ENCODE measurements around the gene C21orf91.
"Not testable (repeated sequence)": the region's sequence is repeated elsewhere in the genome, so short reads cannot be mapped to it uniquely, and the experiment has no call there.

Gene C21orf91

DNA sequence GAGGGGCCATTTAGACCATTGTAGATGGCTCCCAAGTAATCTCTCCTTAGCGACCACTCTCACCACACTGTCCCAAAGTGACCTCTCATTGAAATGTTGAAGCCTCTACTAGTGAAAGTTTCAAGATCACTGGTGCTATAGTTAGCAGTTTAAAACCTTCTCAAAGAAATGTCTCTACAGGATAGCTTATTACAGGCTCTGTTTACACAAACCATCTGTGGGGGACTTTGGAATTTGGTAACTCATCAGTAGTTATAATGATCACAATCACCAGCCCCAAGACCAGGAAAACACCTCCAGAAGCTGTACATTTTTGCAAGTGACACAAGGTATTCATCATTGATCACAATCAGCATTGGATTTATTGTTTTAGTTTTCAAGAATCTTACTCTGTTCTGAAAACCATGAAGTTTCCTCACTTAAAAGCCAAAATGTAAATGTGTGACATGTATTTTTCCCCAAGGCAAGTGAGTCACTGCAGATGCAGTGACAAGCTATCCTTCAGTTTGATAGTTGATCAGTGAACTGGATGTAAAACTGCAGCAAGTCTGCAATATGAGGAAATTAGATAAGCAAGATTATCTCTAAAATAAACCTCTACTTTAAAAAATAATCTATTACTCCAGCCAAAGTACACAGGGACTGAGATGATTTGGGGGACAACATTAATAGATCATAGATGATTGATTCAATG is 41.9 kb downstream of the C21orf91 start:
- H3K4me1 ChIP-seq (ENCODE audit: control insufficient read depth, insufficient read depth, low read length), result peaks cover 17% of the 10 kb centered on the region; the same call in 1 of the 2 replicates
- H3K9ac ChIP-seq (ENCODE audit: low read depth, low read length), result no peak overlapping the region
- no peaks in the 10 kb centered on the region for H3K27me3 ChIP-seq (ENCODE audit: control insufficient read depth, insufficient read depth, low read length)

DNA sequence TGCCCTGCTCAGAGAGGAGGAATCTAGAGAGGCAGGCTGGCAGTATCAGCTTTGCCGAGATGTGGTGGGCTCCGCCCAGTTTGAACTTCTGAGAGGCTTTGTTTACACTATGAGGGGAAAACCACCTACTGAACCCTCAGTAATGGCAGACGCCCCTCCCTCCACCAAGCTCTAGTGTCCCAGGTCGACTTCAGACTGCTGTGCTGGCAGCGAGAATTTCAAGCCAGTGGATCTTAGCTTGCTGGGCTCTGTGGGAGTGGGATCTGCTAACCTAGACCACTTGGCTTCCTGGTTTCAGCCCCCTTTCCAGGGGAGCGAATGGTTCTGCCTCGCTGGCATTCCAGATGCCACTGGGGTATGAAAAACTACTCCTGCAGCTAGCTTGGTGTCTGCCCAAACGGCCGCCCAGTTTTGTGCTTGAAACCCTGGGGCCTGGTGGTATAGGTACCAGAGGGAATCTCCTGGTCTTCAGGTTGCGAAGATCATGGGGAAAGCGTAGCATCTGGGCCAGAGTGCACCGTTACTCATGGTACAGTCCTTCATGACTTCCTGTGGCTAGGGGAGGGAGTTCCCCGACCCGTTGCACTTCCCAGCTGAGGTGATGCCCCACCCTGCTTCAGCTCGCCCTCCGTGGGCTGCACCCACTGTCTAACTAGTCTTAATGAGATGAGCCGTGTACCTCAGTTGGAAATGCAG is 43.6 kb downstream of the C21orf91 start:
- no peak overlapping the region for H3K4me3 ChIP-seq (ENCODE audit: low read depth, low read length)
- H3K27ac ChIP-seq (ENCODE audit: low read depth, low read length), result no peak overlapping the region
- no peaks in the 10 kb centered on the region for H3K9me3 ChIP-seq (ENCODE audit: control insufficient read depth, insufficient read depth, low read length)
- H3K4me1 ChIP-seq (ENCODE audit: control insufficient read depth, insufficient read depth, low read length), result peaks cover under 1% of the 10 kb centered on the region; the same call in 1 of the 2 replicates
- H3K36me3 ChIP-seq (ENCODE audit: control insufficient read depth, insufficient read depth, low read length), result no peaks in the 10 kb centered on the region
- no peaks in the 10 kb centered on the region for H3K27me3 ChIP-seq (ENCODE audit: control insufficient read depth, insufficient read depth, low read length)
- H3K9ac ChIP-seq (ENCODE audit: low read depth, low read length), result no peak overlapping the region

More for the DNA sequence above, 41.9 kb downstream of the C21orf91 start:
- Histone ChIP-seq H3K36me3 (ENCODE audit: control insufficient read depth, insufficient read depth, low read length) (no peaks in the 10 kb centered on the region), H3K9me3 (ENCODE audit: control insufficient read depth, insufficient read depth, low read length) (no peaks in the 10 kb centered on the region), H3K4me3 (ENCODE audit: low read depth, low read length) (no peak overlapping the region), H3K27ac (ENCODE audit: low read depth, low read length) (no peak overlapping the region)

DNA sequence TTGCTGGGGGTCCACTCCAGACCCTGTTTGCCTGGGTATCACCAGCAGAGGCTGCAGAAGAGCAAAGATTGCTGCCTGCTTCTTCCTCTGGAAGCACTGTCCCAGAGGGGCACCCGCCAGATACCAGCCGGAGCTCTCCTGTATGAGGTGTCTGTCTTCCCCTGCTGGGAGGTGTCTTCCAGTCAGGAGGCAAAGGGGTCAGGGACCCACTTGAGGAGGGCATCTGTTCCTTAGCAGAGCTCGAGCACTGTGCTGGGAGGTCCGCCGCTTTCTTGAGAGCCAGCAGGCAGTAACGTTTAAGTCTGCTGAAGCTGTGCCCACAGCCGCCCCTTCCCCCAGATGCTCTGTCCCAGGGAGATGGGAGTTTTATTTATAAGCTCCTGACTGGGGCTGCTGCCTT is 44.1 kb downstream of the C21orf91 start:
- H3K9ac ChIP-seq (ENCODE audit: low read depth, low read length); H3K27ac ChIP-seq (ENCODE audit: low read depth, low read length); H3K4me1 ChIP-seq (ENCODE audit: control insufficient read depth, insufficient read depth, low read length); H3K4me3 ChIP-seq (ENCODE audit: low read depth, low read length); H3K27me3 ChIP-seq (ENCODE audit: control insufficient read depth, insufficient read depth, low read length); H3K36me3 ChIP-seq (ENCODE audit: control insufficient read depth, insufficient read depth, low read length); H3K9me3 ChIP-seq (ENCODE audit: control insufficient read depth, insufficient read depth, low read length): not testable (repeated sequence)

DNA sequence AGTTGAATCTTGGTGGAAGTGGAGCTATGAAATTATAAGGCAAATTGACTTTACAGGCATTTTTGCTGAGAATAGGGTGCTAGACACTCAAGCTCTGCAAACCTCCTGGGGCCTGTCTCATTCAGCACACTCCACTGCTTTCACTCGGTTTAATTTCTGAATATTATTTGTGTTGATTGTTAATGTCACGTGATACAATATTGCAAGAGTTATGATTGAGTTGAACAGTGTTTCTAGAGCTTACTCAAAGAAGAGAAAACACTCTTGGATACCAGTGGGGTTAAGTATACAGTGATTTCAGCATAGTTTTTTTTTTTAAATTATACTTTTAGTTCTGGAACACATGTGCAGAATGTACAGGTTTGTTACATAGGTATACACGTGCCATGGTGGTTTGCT is 49.7 kb downstream of the C21orf91 start:
- Histone ChIP-seq H3K27me3 (ENCODE audit: control insufficient read depth, insufficient read depth, low read length) (no peaks in the 10 kb centered on the region), H3K27ac (ENCODE audit: low read depth, low read length) (no peak overlapping the region), H3K36me3 (ENCODE audit: control insufficient read depth, insufficient read depth, low read length) (no peaks in the 10 kb centered on the region), H3K4me3 (ENCODE audit: low read depth, low read length) (no peak overlapping the region), H3K4me1 (ENCODE audit: control insufficient read depth, insufficient read depth, low read length) (no peaks in the 10 kb centered on the region), H3K9ac (ENCODE audit: low read depth, low read length) (no peak overlapping the region), H3K9me3 (ENCODE audit: control insufficient read depth, insufficient read depth, low read length) (no peaks in the 10 kb centered on the region)

DNA sequence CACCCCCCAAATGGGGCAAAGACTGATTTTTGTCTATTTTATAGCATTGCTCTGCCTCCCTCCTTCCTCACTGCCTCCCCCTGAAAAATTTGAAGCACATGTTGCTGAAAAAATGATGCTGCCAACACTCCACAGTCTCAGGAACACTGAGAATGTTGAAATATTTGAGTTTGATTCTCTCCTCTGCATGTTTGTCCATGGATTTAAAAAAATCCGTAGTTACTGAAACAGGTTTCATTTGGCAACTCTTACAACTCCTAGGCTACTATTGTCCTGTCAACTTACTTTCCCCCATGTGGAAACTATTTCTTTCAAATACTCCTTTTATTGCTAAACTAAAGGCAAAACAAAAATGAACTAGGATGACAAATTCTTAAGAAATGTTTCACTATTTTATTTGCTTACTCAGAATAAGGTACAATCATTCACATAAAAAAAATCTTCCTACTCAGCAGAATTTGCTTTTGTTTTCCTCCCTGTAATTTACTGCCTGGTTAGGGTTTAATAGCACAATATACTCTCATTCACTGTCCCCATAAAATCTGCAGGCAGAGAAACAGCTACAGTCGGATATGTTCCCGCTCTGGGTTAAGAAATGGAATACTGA is 50.2 kb downstream of the C21orf91 start:
- H3K36me3 ChIP-seq (ENCODE audit: control insufficient read depth, insufficient read depth, low read length), result no peaks in the 10 kb centered on the region
- H3K4me1 ChIP-seq (ENCODE audit: control insufficient read depth, insufficient read depth, low read length), result no peaks in the 10 kb centered on the region
- H3K27ac ChIP-seq (ENCODE audit: low read depth, low read length), result no peak overlapping the region
- no peaks in the 10 kb centered on the region for H3K27me3 ChIP-seq (ENCODE audit: control insufficient read depth, insufficient read depth, low read length)
- no peak overlapping the region for H3K9ac ChIP-seq (ENCODE audit: low read depth, low read length)
- no peaks in the 10 kb centered on the region for H3K9me3 ChIP-seq (ENCODE audit: control insufficient read depth, insufficient read depth, low read length)
- H3K4me3 ChIP-seq (ENCODE audit: low read depth, low read length), result no peak overlapping the region

DNA sequence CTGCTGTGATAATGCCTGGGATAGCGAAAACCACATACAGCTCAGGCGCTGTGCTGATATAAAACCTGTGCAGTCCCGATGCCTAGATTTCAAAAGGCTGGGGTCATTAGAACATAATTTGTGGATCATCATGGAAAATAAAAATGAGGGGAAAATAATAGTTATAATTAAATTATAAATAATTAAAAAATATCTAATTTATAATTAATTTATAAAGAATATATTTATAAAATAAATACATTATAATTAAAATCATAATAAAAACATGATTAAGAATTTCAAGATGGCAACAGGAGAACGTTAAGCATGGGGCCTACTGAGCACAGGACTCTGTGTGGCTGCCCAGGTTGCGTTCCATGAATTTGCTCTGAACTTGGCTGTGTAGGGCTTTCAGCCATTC is 53.9 kb downstream of the C21orf91 start:
- Histone ChIP-seq H3K27ac (ENCODE audit: low read depth, low read length) (no peak overlapping the region), H3K27me3 (ENCODE audit: control insufficient read depth, insufficient read depth, low read length) (no peaks in the 10 kb centered on the region), H3K9ac (ENCODE audit: low read depth, low read length) (no peak overlapping the region), H3K4me1 (ENCODE audit: control insufficient read depth, insufficient read depth, low read length) (no peaks in the 10 kb centered on the region), H3K4me3 (ENCODE audit: low read depth, low read length) (no peak overlapping the region), H3K9me3 (ENCODE audit: control insufficient read depth, insufficient read depth, low read length) (no peaks in the 10 kb centered on the region), H3K36me3 (ENCODE audit: control insufficient read depth, insufficient read depth, low read length) (no peaks in the 10 kb centered on the region)

DNA sequence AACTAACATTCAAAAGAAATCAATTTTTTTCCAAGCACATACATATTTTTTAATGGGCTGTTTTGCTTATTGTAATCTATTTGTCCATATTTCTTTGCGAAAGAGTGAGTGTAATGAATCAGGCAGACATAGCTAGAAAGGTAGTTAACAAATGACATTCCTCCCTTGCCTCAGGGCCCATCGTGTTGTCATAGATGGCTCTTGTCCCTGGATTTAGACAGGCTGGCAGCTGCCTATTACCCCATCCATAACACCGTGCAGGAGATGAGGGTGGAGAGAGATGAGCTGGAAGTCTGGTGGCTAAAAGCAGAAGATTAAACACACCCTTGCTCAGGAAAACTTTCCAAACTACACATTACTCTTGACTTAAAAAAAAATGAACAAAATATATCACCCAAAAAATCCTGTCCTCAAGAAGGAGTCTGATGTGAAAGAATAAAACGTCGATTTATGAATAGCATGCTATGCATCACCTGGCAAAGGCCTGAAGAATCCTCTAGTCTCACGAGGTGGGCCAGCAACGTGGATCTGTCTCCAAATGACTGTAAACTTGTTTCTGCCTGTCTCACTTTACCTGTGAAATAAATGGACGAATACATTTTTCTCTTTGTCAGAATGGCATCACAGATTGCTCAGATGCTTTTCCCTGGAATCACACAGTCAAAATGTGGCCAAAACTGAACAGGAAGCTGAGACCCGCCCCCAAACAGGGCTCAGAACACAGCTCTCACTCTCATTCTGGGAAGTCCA is 55.7 kb downstream of the C21orf91 start:
- H3K4me3 ChIP-seq (ENCODE audit: low read depth, low read length), result no peak overlapping the region
- H3K27me3 ChIP-seq (ENCODE audit: control insufficient read depth, insufficient read depth, low read length), result no peaks in the 10 kb centered on the region
- H3K4me1 ChIP-seq (ENCODE audit: control insufficient read depth, insufficient read depth, low read length), result no peaks in the 10 kb centered on the region
- no peaks in the 10 kb centered on the region for H3K36me3 ChIP-seq (ENCODE audit: control insufficient read depth, insufficient read depth, low read length)
- H3K9ac ChIP-seq (ENCODE audit: low read depth, low read length), result no peak overlapping the region
- H3K9me3 ChIP-seq (ENCODE audit: control insufficient read depth, insufficient read depth, low read length), result no peaks in the 10 kb centered on the region
- H3K27ac ChIP-seq (ENCODE audit: low read depth, low read length), result no peak overlapping the region

DNA sequence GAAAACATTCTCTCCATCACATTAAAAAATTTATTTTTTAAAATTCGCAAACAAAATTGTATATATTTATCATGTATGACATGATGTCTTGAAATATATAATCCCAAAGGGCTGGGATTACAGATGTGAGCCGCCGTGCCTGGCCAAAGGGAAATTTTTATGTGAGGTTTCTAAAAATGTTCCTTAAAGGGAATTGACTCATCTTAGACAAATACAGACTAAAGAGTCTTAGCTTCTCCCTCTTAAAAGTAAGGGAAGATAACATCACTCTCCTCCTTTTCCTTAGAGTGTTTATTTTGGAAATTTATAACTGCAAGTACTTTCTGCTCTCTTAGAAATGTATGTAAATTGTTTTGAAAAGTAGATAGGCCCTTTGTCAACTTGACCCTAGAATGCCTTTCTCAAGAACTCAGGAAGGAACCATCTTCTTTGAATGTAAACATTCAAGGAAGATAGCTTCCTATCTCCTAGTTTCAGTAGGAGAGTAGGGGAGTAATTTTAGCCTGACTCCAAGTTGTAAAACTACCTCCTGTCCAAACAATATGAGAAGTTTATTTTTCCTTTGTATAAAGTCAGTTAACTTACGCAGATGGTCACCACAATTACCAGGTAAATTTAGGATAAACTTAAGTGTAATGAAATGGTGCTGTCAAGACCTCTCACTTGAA is 59.5 kb downstream of the C21orf91 start:
- no peak overlapping the region for H3K27ac ChIP-seq (ENCODE audit: low read depth, low read length)
- no peak overlapping the region for H3K9ac ChIP-seq (ENCODE audit: low read depth, low read length)
- H3K9me3 ChIP-seq (ENCODE audit: control insufficient read depth, insufficient read depth, low read length), result no peaks in the 10 kb centered on the region
- H3K4me1 ChIP-seq (ENCODE audit: control insufficient read depth, insufficient read depth, low read length), result no peaks in the 10 kb centered on the region
- H3K27me3 ChIP-seq (ENCODE audit: control insufficient read depth, insufficient read depth, low read length), result no peaks in the 10 kb centered on the region
- no peak overlapping the region for H3K4me3 ChIP-seq (ENCODE audit: low read depth, low read length)
- H3K36me3 ChIP-seq (ENCODE audit: control insufficient read depth, insufficient read depth, low read length), result no peaks in the 10 kb centered on the region

DNA sequence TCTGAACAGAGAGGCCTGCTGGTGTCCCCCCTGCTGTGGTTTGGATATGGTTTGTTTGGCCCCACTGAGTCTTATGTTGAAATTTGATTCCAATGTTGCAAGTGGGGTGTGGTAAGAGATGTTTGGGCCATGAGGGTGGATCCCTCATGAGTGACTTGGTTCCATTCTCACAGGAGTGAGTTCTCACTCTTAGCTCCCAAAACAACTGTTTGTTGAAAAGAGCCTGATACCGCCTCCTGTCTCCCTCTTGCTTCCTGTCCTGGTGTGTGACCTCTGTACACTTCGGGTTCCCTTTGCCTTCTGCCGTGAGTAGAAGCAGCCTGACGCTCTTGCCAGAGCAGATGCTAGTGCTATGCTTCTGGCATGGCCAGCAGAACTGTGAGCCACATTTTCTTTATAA is 60.5 kb downstream of the C21orf91 start:
- no peak overlapping the region for H3K27ac ChIP-seq (ENCODE audit: low read depth, low read length)
- no peaks in the 10 kb centered on the region for H3K9me3 ChIP-seq (ENCODE audit: control insufficient read depth, insufficient read depth, low read length)
- no peaks in the 10 kb centered on the region for H3K4me1 ChIP-seq (ENCODE audit: control insufficient read depth, insufficient read depth, low read length)
- H3K4me3 ChIP-seq (ENCODE audit: low read depth, low read length), result no peak overlapping the region
- no peak overlapping the region for H3K9ac ChIP-seq (ENCODE audit: low read depth, low read length)
- H3K36me3 ChIP-seq (ENCODE audit: control insufficient read depth, insufficient read depth, low read length), result no peaks in the 10 kb centered on the region
- H3K27me3 ChIP-seq (ENCODE audit: control insufficient read depth, insufficient read depth, low read length), result no peaks in the 10 kb centered on the region

DNA sequence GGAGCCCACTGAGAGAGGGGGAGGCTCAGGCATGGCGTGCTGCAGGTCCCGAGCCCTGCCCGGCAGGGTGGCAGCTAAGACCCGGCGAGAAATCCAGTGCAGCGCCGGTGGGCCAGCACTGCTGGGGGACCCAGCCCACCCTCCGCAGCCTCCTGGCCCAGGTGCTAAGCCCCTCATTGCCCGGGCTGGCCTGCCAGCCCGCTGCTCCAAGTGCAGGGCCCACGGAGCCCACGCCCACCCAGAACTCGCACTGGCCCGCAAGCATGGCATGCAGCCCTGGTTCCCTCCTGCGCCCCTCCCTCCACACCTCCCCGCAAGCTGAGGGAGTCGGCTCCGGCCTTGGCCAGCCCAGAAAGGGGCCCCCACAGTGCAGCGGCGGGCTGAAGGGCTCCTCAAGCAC is 61.5 kb downstream of the C21orf91 start:
- Histone ChIP-seq H3K4me1 (ENCODE audit: control insufficient read depth, insufficient read depth, low read length) (no peaks in the 10 kb centered on the region), H3K9ac (ENCODE audit: low read depth, low read length) (no peak overlapping the region), H3K27ac (ENCODE audit: low read depth, low read length) (no peak overlapping the region), H3K36me3 (ENCODE audit: control insufficient read depth, insufficient read depth, low read length) (no peaks in the 10 kb centered on the region), H3K4me3 (ENCODE audit: low read depth, low read length) (no peak overlapping the region), H3K27me3 (ENCODE audit: control insufficient read depth, insufficient read depth, low read length) (no peaks in the 10 kb centered on the region), H3K9me3 (ENCODE audit: control insufficient read depth, insufficient read depth, low read length) (no peaks in the 10 kb centered on the region)

Measured in HUES48 (cell line).